ENCODE results near the gene PRSS37. TPM values are rescaled to one million over a fixed set of nuclear protein-coding genes. Genes with fewer than 3 reads are reported as not detected.
"Not testable (repeated sequence)": the region's sequence is repeated elsewhere in the genome, so short reads cannot be mapped to it uniquely, and the experiment has no call there.

Gene PRSS37
- polyA plus RNA-seq, 1 of the 3 experiments (the other 2 are of a cell fraction) = not detected

DNA sequence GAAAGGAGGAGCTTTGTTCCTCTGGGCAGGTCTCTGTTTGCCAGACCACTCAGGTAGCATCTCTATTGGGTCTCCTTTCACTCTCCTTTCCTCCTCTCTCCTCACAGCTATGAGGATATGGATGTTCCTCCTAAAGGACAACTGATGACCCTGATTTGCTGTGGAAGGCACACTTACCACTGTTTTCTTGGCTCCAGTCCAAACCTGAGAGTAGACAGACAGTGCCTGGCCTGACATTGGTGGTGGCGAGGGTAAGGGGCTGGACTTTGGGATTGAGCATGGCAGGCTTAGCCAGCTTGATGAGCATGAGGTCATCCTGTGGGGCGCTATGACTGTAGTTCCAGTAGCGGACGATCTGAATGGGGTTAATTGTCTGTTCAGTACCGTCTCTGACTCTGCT lies 3.6 kb downstream of the PRSS37 start:
- no peaks in the 10 kb centered on the region for H3K9me2 ChIP-seq
- ChIA-PET POLR2A (no interaction called here), CTCF (interaction anchor here (1.6 kb wide), 1 partner anchor 17 kb away, joined by 3 read pairs; no protein-coding TSS in a partner anchor)
- no peaks in the 10 kb centered on the region for H3K79me2 ChIP-seq (ENCODE audit: insufficient read depth)
- H3F3A ChIP-seq (replicated peaks; ENCODE audit: insufficient read depth) = no peaks in the 10 kb centered on the region
- no peaks in the 10 kb centered on the region for H3K9me3 ChIP-seq
- H3K27ac ChIP-seq (ENCODE audit: low read depth in 2 of 2, low read length in 1 of 2) = no peak overlapping the region
- H3K36me3 ChIP-seq (replicated peaks in 1 of 2; ENCODE audit: control insufficient read depth in 1 of 2, insufficient read depth in 2 of 2, low read length in 1 of 2) = no peaks in the 10 kb centered on the region
- H3K9ac ChIP-seq = no peak overlapping the region
- no peak overlapping the region for H3K4me3 ChIP-seq (ENCODE audit: low read depth in 2 of 2, low read length in 1 of 2)
- 28% methylated on average over 5 of the region's 5 CpGs for WGBS (ENCODE audit: low lambda C conversion rate)
- no peak overlapping the region for H3K4me2 ChIP-seq
- H3K27me3 ChIP-seq (ENCODE audit: insufficient read depth) = no peaks in the 10 kb centered on the region; the same call in 1 of the 2 replicates
- H4K20me1 ChIP-seq (ENCODE audit: insufficient read depth) = no peaks in the 10 kb centered on the region
- H2AFZ ChIP-seq (ENCODE audit: low read depth) = no peak overlapping the region
- H3K4me1 ChIP-seq (ENCODE audit: control insufficient read depth in 1 of 2, insufficient read depth in 2 of 2, low read depth in 1 of 2, low read length in 1 of 2) = no peaks in the 10 kb centered on the region; a peak in 1 of 4 replicates
- DNase-seq = no peak
- TF ChIP-seq TEAD4 (IDR thresholded peaks at IDR 0.05; ENCODE audit: borderline replicate concordance, insufficient read depth) (no peak), TCF12 (IDR thresholded peaks at IDR 0.05) (no peak), RFX5 (IDR thresholded peaks at IDR 0.05; ENCODE audit: low read length) (no peak), EP300 (IDR thresholded peaks at IDR 0.05; ENCODE audit: borderline replicate concordance in 1 of 2, low read depth in 1 of 2, low read length in 1 of 2) (no peak), JUND (IDR thresholded peaks at IDR 0.05) (no peak), RAD21 (IDR thresholded peaks at IDR 0.05; ENCODE audit: low read length) (no peak), TAF1 (IDR thresholded peaks at IDR 0.05; ENCODE audit: borderline replicate concordance, low read depth, low read length) (no peak), NFIC (IDR thresholded peaks at IDR 0.05; ENCODE audit: borderline replicate concordance) (no peak), FOSL2 (IDR thresholded peaks at IDR 0.05; ENCODE audit: borderline replicate concordance, low read depth) (no peak), GABPA (IDR thresholded peaks at IDR 0.05; ENCODE audit: low read depth) (no peak), FOXJ3 (CRISPR knock-in tag; IDR thresholded peaks at IDR 0.05) (no peak), SIN3A (IDR thresholded peaks at IDR 0.05; ENCODE audit: borderline replicate concordance, low read depth, low read length) (no peak), SMC3 (IDR thresholded peaks at IDR 0.05; ENCODE audit: low read depth, low read length) (no peak), RXRA (IDR thresholded peaks at IDR 0.05; ENCODE audit: borderline replicate concordance, low read depth) (no peak)
- TF ChIP-seq, protein P1, sequence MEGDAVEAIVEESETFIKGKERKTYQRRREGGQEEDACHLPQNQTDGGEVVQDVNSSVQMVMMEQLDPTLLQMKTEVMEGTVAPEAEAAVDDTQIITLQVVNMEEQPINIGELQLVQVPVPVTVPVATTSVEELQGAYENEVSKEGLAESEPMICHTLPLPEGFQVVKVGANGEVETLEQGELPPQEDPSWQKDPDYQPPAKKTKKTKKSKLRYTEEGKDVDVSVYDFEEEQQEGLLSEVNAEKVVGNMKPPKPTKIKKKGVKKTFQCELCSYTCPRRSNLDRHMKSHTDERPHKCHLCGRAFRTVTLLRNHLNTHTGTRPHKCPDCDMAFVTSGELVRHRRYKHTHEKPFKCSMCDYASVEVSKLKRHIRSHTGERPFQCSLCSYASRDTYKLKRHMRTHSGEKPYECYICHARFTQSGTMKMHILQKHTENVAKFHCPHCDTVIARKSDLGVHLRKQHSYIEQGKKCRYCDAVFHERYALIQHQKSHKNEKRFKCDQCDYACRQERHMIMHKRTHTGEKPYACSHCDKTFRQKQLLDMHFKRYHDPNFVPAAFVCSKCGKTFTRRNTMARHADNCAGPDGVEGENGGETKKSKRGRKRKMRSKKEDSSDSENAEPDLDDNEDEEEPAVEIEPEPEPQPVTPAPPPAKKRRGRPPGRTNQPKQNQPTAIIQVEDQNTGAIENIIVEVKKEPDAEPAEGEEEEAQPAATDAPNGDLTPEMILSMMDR (IDR thresholded peaks at IDR 0.05) = no peak
- TF ChIP-seq, protein P2, sequence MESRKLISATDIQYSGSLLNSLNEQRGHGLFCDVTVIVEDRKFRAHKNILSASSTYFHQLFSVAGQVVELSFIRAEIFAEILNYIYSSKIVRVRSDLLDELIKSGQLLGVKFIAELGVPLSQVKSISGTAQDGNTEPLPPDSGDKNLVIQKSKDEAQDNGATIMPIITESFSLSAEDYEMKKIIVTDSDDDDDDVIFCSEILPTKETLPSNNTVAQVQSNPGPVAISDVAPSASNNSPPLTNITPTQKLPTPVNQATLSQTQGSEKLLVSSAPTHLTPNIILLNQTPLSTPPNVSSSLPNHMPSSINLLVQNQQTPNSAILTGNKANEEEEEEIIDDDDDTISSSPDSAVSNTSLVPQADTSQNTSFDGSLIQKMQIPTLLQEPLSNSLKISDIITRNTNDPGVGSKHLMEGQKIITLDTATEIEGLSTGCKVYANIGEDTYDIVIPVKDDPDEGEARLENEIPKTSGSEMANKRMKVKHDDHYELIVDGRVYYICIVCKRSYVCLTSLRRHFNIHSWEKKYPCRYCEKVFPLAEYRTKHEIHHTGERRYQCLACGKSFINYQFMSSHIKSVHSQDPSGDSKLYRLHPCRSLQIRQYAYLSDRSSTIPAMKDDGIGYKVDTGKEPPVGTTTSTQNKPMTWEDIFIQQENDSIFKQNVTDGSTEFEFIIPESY (IDR thresholded peaks at IDR 0.05; ENCODE audit: borderline replicate concordance, low read depth) = no peak
- TF ChIP-seq, protein P3, sequence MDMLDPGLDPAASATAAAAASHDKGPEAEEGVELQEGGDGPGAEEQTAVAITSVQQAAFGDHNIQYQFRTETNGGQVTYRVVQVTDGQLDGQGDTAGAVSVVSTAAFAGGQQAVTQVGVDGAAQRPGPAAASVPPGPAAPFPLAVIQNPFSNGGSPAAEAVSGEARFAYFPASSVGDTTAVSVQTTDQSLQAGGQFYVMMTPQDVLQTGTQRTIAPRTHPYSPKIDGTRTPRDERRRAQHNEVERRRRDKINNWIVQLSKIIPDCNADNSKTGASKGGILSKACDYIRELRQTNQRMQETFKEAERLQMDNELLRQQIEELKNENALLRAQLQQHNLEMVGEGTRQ (IDR thresholded peaks at IDR 0.05; ENCODE audit: borderline replicate concordance, low read depth, low read length) = no peak
- TF ChIP-seq, protein P4, sequence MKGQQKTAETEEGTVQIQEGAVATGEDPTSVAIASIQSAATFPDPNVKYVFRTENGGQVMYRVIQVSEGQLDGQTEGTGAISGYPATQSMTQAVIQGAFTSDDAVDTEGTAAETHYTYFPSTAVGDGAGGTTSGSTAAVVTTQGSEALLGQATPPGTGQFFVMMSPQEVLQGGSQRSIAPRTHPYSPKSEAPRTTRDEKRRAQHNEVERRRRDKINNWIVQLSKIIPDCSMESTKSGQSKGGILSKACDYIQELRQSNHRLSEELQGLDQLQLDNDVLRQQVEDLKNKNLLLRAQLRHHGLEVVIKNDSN (IDR thresholded peaks at IDR 0.05; ENCODE audit: borderline replicate concordance, low read depth) = no peak
- TF ChIP-seq, protein P5, sequence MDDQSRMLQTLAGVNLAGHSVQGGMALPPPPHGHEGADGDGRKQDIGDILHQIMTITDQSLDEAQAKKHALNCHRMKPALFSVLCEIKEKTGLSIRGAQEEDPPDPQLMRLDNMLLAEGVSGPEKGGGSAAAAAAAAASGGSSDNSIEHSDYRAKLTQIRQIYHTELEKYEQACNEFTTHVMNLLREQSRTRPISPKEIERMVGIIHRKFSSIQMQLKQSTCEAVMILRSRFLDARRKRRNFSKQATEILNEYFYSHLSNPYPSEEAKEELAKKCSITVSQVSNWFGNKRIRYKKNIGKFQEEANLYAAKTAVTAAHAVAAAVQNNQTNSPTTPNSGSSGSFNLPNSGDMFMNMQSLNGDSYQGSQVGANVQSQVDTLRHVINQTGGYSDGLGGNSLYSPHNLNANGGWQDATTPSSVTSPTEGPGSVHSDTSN (IDR thresholded peaks at IDR 0.05) = no peak

DNA sequence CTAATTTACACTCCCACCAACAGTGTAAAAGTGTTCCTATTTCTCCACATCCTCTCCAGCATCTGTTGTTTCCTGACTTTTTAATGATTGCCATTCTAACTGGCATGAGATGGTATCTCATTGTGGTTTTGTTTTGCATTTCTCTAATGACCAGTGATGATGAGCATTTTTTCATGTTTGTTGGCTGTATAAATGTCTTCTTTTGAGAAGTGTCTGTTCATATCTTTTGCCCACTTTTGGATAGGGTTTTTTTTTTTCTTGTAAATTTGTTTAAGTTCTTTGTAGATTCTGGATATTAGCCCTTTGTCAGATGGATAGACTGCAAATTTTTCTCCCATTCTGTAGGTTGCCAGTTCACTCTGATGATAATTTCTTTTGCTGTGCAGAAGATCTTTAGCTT lies 18.9 kb downstream of the PRSS37 start:
- H2AFZ ChIP-seq (ENCODE audit: low read depth); CTCF ChIA-PET; H3K9me2 ChIP-seq; H3K9ac ChIP-seq; H3K27me3 ChIP-seq (ENCODE audit: insufficient read depth); H3K79me2 ChIP-seq (ENCODE audit: insufficient read depth); H3K27ac ChIP-seq (ENCODE audit: low read depth in 2 of 2, low read length in 1 of 2); POLR2A ChIA-PET; H4K20me1 ChIP-seq (ENCODE audit: insufficient read depth); H3F3A ChIP-seq (replicated peaks; ENCODE audit: insufficient read depth); H3K36me3 ChIP-seq (replicated peaks in 1 of 2; ENCODE audit: control insufficient read depth in 1 of 2, insufficient read depth in 2 of 2, low read length in 1 of 2); DNase-seq; H3K4me1 ChIP-seq (ENCODE audit: control insufficient read depth in 1 of 2, insufficient read depth in 2 of 2, low read depth in 1 of 2, low read length in 1 of 2); H3K4me3 ChIP-seq (ENCODE audit: low read depth in 2 of 2, low read length in 1 of 2); H3K4me2 ChIP-seq: not testable (repeated sequence)
- peaks cover 11% of the 10 kb centered on the region; the same call in 1 of the 2 replicates for H3K9me3 ChIP-seq
